Testis (tissue), 3 donors: ENCODE data around the gene NLGN4X. TPM values are rescaled to one million over a fixed set of nuclear protein-coding genes. Genes with fewer than 3 reads are reported as not detected.

ENCODE experiments used
- DNase-seq: peaks from one replicate; pipeline ENCODE4 v3.0.0-alpha.2; 2019
- H3K27ac ChIP-seq, 2 donors: fragments of 200-600 bp; sonication (generic); one replicate each; pipeline ENCODE4 v1.5.1; 2019
- H3K27me3 ChIP-seq: fragments of 200-600 bp; sonication (generic); one replicate; pipeline ENCODE4 v1.5.1; 2019
- H3K36me3 ChIP-seq: fragments of 200-600 bp; sonication (generic); one replicate; pipeline ENCODE4 v1.5.1; 2017; ENCODE audit warnings: low read depth; ENCODE audit errors: missing control alignments
- H3K4me1 ChIP-seq: fragments of 200-600 bp; sonication (generic); one replicate; pipeline ENCODE4 v1.5.1; 2019
- H3K4me3 ChIP-seq, 2 donors: fragments of 200-600 bp; sonication (generic); one replicate each; pipeline ENCODE4 v1.5.1; 2017 to 2019
- H3K9me3 ChIP-seq: fragments of 200-600 bp; sonication (generic); one replicate; pipeline ENCODE4 v1.5.1; 2017
- POLR2A ChIP-seq: fragments of 450-650 bp; IDR thresholded peaks from one replicate; pipeline ENCODE4 v1.6.1; 2017; ENCODE audit warnings: antibody characterized with exemption, mild to moderate bottlenecking, moderate library complexity
- WGBS, 2 donors: methylation state at CpG; one replicate each; pipeline ENCODE4 v1.1.5; 2018; 5-methylcytosine and 5-hydroxymethylcytosine counted together
- intact Hi-C: fragments of 100-400 bp; cut with DNase I; formaldehyde crosslinking; loops from one replicate; pipeline ENCODE4 v1.15.1; 2023; ENCODE audit warnings: low total_unique reads
- polyA plus RNA-seq: library from polyadenylated mRNA; stranded (reverse); fragments of 350-450 nt; fragmentation: Illumina TruSeq; extraction: RNeasy Lipid Tissue Mini Kit (QIAGEN cat#74804); gene quantifications from one replicate; pipeline ENCODE4 v1.2.3, GENCODE V29; 2014; ENCODE audit warnings: low read depth, low replicate concordance; ENCODE audit not compliant: insufficient read depth
- total RNA-seq, 2 donors: library from RNA; depleted of rRNA; stranded (reverse); fragments of >200 nt; gene quantifications; one replicate each; pipeline ENCODE4 v1.2.3, GENCODE V29; 2016
- TF ChIP-seq, protein P1 (sequence below), 3 experiments: fragments of 450-650 bp in 2 of 3; fragments of 200-600 bp in 1 of 3; sonication (generic) in 1 of 3; IDR thresholded peaks; one replicate each; pipeline ENCODE4 v1.5.1; 2016 to 2019; ENCODE audit warnings: antibody characterized with exemption in 3 of 3, mild to moderate bottlenecking in 2 of 3, moderate library complexity in 1 of 3

Gene NLGN4X
- total and polyA plus RNA-seq, 3 donors from 2014 or later = 3.6 to 15.9 (median 10.4) TPM

DNA sequence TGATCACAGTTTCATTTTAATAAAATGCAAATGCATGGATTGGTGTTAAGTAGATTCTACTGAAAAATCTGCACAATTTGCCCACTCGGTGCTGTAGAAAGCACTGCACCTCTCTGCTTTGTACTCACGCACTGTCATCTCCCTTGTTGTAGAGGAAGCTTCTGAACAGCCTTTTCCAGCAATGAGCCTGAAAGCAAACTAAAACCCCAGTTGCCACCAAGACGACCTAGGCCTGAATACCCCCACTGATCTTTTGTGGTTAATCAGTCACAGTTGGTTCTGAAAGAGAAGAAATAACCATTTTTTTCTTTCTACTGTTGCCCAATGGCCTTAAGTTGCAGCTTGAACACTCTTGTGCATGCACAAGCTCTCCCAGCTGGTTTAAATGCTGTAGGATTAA lies 229.8 kb downstream of the NLGN4X start:
- H3K4me3 ChIP-seq = no peak overlapping the region
- H3K36me3 ChIP-seq = no peaks in the 10 kb centered on the region
- H3K9me3 ChIP-seq = no peaks in the 10 kb centered on the region
- intact Hi-C loops = no loop called here
- H3K4me1 ChIP-seq = peaks cover 9% of the 10 kb centered on the region
- no peaks in the 10 kb centered on the region for H3K27me3 ChIP-seq
- no peak overlapping the region for H3K27ac ChIP-seq
- 76 to 84% methylated on average over 3 of the region's 3 CpGs for WGBS, 2 donors
- no peak for DNase-seq
- TF ChIP-seq, protein P1, sequence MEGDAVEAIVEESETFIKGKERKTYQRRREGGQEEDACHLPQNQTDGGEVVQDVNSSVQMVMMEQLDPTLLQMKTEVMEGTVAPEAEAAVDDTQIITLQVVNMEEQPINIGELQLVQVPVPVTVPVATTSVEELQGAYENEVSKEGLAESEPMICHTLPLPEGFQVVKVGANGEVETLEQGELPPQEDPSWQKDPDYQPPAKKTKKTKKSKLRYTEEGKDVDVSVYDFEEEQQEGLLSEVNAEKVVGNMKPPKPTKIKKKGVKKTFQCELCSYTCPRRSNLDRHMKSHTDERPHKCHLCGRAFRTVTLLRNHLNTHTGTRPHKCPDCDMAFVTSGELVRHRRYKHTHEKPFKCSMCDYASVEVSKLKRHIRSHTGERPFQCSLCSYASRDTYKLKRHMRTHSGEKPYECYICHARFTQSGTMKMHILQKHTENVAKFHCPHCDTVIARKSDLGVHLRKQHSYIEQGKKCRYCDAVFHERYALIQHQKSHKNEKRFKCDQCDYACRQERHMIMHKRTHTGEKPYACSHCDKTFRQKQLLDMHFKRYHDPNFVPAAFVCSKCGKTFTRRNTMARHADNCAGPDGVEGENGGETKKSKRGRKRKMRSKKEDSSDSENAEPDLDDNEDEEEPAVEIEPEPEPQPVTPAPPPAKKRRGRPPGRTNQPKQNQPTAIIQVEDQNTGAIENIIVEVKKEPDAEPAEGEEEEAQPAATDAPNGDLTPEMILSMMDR (IDR thresholded peaks at IDR 0.05) = no peak
- TF ChIP-seq POLR2A = no peak

DNA sequence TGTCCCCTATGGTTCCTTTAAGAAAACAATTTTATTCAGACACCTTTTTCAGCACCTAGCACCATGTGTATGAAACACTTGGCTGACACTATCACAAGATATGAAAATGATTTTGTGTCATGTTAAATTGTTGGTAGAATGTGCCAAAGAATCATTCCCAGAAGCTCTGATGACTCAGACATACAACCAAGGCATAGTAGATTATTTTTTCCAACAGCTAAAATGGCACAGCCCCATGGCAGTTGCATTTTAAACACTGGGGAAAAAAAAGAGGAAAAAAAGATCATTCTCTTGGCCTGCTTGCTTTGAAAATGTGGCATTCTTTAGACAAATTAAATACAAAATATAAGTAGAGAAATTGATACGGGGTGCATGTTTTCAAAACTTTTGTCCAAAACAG lies 230.2 kb downstream of the NLGN4X start:
- WGBS, 2 donors = 87 to 90% methylated on average over 1 of the region's 1 CpG
- DNase-seq = no peak
- Histone ChIP-seq H3K4me3 (no peak overlapping the region), H3K36me3 (no peaks in the 10 kb centered on the region), H3K9me3 (no peaks in the 10 kb centered on the region), H3K27ac (no peak overlapping the region), H3K4me1 (peaks cover 6% of the 10 kb centered on the region), H3K27me3 (no peaks in the 10 kb centered on the region)
- intact Hi-C loops = no loop called here
- TF ChIP-seq, protein P1 (IDR thresholded peaks at IDR 0.05) = no peak
- no peak for TF ChIP-seq POLR2A

- Histone ChIP-seq H3K9me3 (no peaks in the 10 kb centered on the region), H3K27ac (no peak overlapping the region), H3K36me3 (no peaks in the 10 kb centered on the region), H3K4me1 (no peaks in the 10 kb centered on the region), H3K27me3 (no peaks in the 10 kb centered on the region), H3K4me3 (no peak overlapping the region)
- 68 to 82% methylated on average over 3 of the region's 3 CpGs for WGBS, 2 donors
- intact Hi-C loops = no loop called here
- DNase-seq = no peak
- TF ChIP-seq POLR2A = no peak
- TF ChIP-seq, protein P1 (IDR thresholded peaks at IDR 0.05) = no peak
These were observed 237.3 kb downstream of the NLGN4X start for GRCh38 chrX:5991393-5991792.

DNA sequence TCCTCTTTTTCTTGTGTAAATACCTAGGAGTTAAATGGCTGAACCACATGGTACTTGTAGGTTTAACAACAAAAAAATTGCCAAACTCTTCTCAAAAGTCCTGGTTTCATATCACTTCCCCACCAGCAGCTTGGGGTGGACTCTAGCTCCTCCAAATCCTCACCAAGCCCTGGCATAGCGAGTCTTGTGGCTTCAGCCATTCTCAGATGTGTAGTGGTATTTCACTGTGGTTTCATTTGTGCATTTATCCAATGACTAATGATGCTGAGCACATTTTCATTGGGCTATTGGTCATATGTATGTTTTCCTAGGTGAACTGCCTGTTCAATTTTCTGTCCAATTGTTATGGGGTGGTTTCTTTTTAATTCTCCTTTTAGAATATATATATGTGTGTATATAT lies 249.3 kb downstream of the NLGN4X start:
- H3K4me1 ChIP-seq = no peaks in the 10 kb centered on the region
- no peak for DNase-seq
- H3K4me3 ChIP-seq = no peak overlapping the region
- no peaks in the 10 kb centered on the region for H3K36me3 ChIP-seq
- TF ChIP-seq, protein P1 (IDR thresholded peaks at IDR 0.05) = no peak
- no peak for TF ChIP-seq POLR2A
- intact Hi-C loops = no loop called here
- 100% methylated on average over 1 of the region's 1 CpG for WGBS, 2 donors
- H3K27me3 ChIP-seq = no peaks in the 10 kb centered on the region
- no peaks in the 10 kb centered on the region for H3K9me3 ChIP-seq
- no peak overlapping the region for H3K27ac ChIP-seq

GRCh38 chrX:5976332-5976731 lies 252.3 kb downstream of the NLGN4X start:
- no peaks in the 10 kb centered on the region for H3K27me3 ChIP-seq
- intact Hi-C loops = no loop called here

More at GRCh38 chrX:5976332-5976731, 252.3 kb downstream of the NLGN4X start:
- Histone ChIP-seq H3K9me3 (no peaks in the 10 kb centered on the region), H3K27ac (no peak overlapping the region), H3K4me3 (no peak overlapping the region), H3K36me3 (no peaks in the 10 kb centered on the region), H3K4me1 (no peaks in the 10 kb centered on the region)
- WGBS, 2 donors = 56 to 66% methylated on average over 4 of the region's 4 CpGs
- no peak for DNase-seq
- TF ChIP-seq, protein P1 (IDR thresholded peaks at IDR 0.05) = no peak
- TF ChIP-seq POLR2A = no peak
